A549 (cell line): Measurements from ENCODE around the gene AGAP3. TPM values are rescaled to one million over a fixed set of nuclear protein-coding genes. Genes with fewer than 3 reads are reported as not detected.

Experiments used
- ATAC-seq, 2 experiments: fragments of 200-7000 bp in 1 of 2; fragments of >200 bp in 1 of 2; cut with Nextera tagmentation in 1 of 2; cut with Tn5 transposase in 1 of 2; 3 replicates each; pipeline versions ENCODE4 v1.8.0 to v1.9.1; 2018 to 2020; ENCODE audit warnings: mild to moderate bottlenecking in 1 of 2, moderate library complexity in 1 of 2
- CTCF ChIA-PET: fragments of 300-600 bp; sonication (Branson Sonifier 250); formaldehyde crosslinking; extraction: SDS; loops from one replicate; lab custom pipeline; 2021; ENCODE audit warnings: antibody characterized with exemption, inconsistent platforms; lab: Yijun Ruan, JAX
- POLR2A ChIA-PET: fragments of 350-600 bp; formaldehyde crosslinking; extraction: SDS; loops from one replicate; lab custom pipeline; 2021; ENCODE audit warnings: antibody characterized with exemption, inconsistent platforms; lab: Yijun Ruan, JAX
- DNase-seq, 2 experiments: peaks; one replicate each; pipeline versions ENCODE4 v3.0.0 to v3.0.0-alpha.2; 2011 to 2016; ENCODE audit warnings: low read depth in 1 of 2, low spot score in 1 of 2
- FAIRE-seq: peaks from 2 replicates; lab custom pipeline; 2011; peaks lifted over from hg19 to GRCh38; lab: Jason Lieb, UNC
- H3K27ac ChIP-seq, 2 experiments: fragments of >200 bp; sonication (Bioruptor Twin); formaldehyde crosslinking; 3 replicates each; pipeline ENCODE4 v1.5.1; 2016 to 2017
- H3K4me1 ChIP-seq: fragments of >200 bp; sonication (Bioruptor Twin); formaldehyde crosslinking; 3 replicates; pipeline ENCODE4 v1.6.1; 2016
- H3K4me2 ChIP-seq: fragments of >200 bp; sonication (Bioruptor Twin); formaldehyde crosslinking; 3 replicates; pipeline ENCODE4 v1.6.1; 2016
- H3K4me3 ChIP-seq: fragments of >200 bp; sonication (Bioruptor Twin); formaldehyde crosslinking; 3 replicates; pipeline ENCODE4 v1.5.1; 2016
- H3K9me3 ChIP-seq: fragments of >200 bp; sonication (Bioruptor Twin); formaldehyde crosslinking; 3 replicates; pipeline ENCODE4 v1.6.1; 2016
- ATOH8 ChIP-seq: fragments of 250-450 bp; sonication (Bioruptor Pico); IDR thresholded peaks from 2 replicates; pipeline ENCODE4 v1.5.0; 2020; ENCODE audit warnings: low read depth, mild to moderate bottlenecking, moderate library complexity
- CBX2 ChIP-seq: fragments of 200-600 bp; sonication (generic); IDR thresholded peaks from 2 replicates; pipeline ENCODE4 v1.6.1; 2016; ENCODE audit warnings: low read depth, mild to moderate bottlenecking, borderline replicate concordance
- CHD2 ChIP-seq: fragments of 150-350 bp; IDR thresholded peaks from 2 replicates; pipeline ENCODE4 v1.6.1; 2014; ENCODE audit warnings: low read length; ENCODE audit not compliant: partially characterized antibody
- EHMT2 ChIP-seq: fragments of 200-600 bp; sonication (generic); IDR thresholded peaks from 2 replicates; pipeline ENCODE4 v1.6.1; 2016; ENCODE audit warnings: antibody characterized with exemption, low read depth, mild to moderate bottlenecking, moderate library complexity
- ELK1 ChIP-seq: fragments of 150-350 bp; IDR thresholded peaks from 2 replicates; pipeline ENCODE4 v1.6.1; 2014; ENCODE audit warnings: low read depth, mild to moderate bottlenecking, low read length
- FOXS1 ChIP-seq: fragments of 250-450 bp; sonication (Bioruptor Pico); IDR thresholded peaks from 2 replicates; pipeline ENCODE4 v1.5.0; 2020; ENCODE audit warnings: mild to moderate bottlenecking, moderate library complexity
- GATA3 ChIP-seq: IDR thresholded peaks from 2 replicates; pipeline ENCODE4 v1.6.1; 2012; ENCODE audit warnings: borderline replicate concordance
- HEYL ChIP-seq: fragments of 250-450 bp; sonication (Bioruptor Pico); IDR thresholded peaks from 2 replicates; pipeline ENCODE4 v1.8.0; 2021; ENCODE audit warnings: mild to moderate bottlenecking, moderate library complexity
- HOXB5 ChIP-seq: fragments of 250-450 bp; sonication (Bioruptor Pico); IDR thresholded peaks from 2 replicates; pipeline ENCODE4 v1.5.0; 2020; ENCODE audit warnings: mild to moderate bottlenecking, moderate library complexity
- JUN ChIP-seq, 2 experiments: fragments of >200 bp; sonication (Bioruptor Twin); formaldehyde crosslinking; IDR thresholded peaks; 2 replicates in 1 of 2; 3 replicates in 1 of 2; pipeline ENCODE4 v1.6.1; 2016 to 2017
- MAFK ChIP-seq: fragments of 450-650 bp; IDR thresholded peaks from 2 replicates; pipeline ENCODE4 v1.6.1; 2014; ENCODE audit not compliant: partially characterized antibody
- MYC ChIP-seq: IDR thresholded peaks from 2 replicates; pipeline ENCODE4 v1.6.1; 2012; ENCODE audit warnings: mild to moderate bottlenecking, inconsistent platforms, low read length, improper control_type of control experiment, borderline replicate concordance
- NFE2L2 ChIP-seq: fragments of 150-350 bp; conservative IDR thresholded peaks from 2 replicates; pipeline ENCODE4 v1.6.1; 2014; ENCODE audit warnings: low read length
- NPAS2 ChIP-seq: fragments of 250-450 bp; sonication (Bioruptor Pico); IDR thresholded peaks from 2 replicates; pipeline ENCODE4 v1.8.0; 2022; ENCODE audit warnings: mild to moderate bottlenecking, moderate library complexity, borderline replicate concordance
- NR3C1 ChIP-seq: fragments of >200 bp; sonication (Bioruptor Twin); formaldehyde crosslinking; IDR thresholded peaks from 3 replicates; pipeline ENCODE4 v1.6.1; 2017
- PBX3 ChIP-seq: IDR thresholded peaks from 2 replicates; pipeline ENCODE4 v1.6.1; 2012
- PHF8 ChIP-seq: fragments of 200-600 bp; sonication (generic); IDR thresholded peaks from 2 replicates; pipeline ENCODE4 v1.6.1; 2016; ENCODE audit warnings: low read depth, mild to moderate bottlenecking, antibody characterized with exemption, moderate library complexity, borderline replicate concordance
- RARB ChIP-seq: fragments of 250-450 bp; sonication (Bioruptor Pico); IDR thresholded peaks from 2 replicates; pipeline ENCODE4 v1.8.0; 2021; ENCODE audit warnings: mild to moderate bottlenecking, moderate library complexity
- REST ChIP-seq: fragments of 200-600 bp; sonication (generic); IDR thresholded peaks from 2 replicates; pipeline ENCODE4 v1.6.1; 2016; ENCODE audit warnings: antibody characterized with exemption, mild to moderate bottlenecking, moderate library complexity
- RFX5 ChIP-seq: fragments of 450-650 bp; IDR thresholded peaks from 2 replicates; pipeline ENCODE4 v1.7.1; 2014; ENCODE audit warnings: antibody characterized with exemption, mild to moderate bottlenecking, moderate library complexity
- RNF2 ChIP-seq: fragments of 200-600 bp; sonication (generic); IDR thresholded peaks from 2 replicates; pipeline ENCODE4 v1.6.1; 2016; ENCODE audit warnings: low read depth, mild to moderate bottlenecking, antibody characterized with exemption, moderate library complexity, borderline replicate concordance
- SMC3 ChIP-seq: fragments of >200 bp; sonication (Bioruptor Twin); formaldehyde crosslinking; IDR thresholded peaks from 3 replicates; pipeline ENCODE4 v1.6.1; 2018; ENCODE audit warnings: inconsistent platforms
- TP53 ChIP-seq: fragments of 250-450 bp; sonication (Bioruptor Pico); IDR thresholded peaks from 2 replicates; pipeline ENCODE4 v1.5.0; 2021; ENCODE audit warnings: mild to moderate bottlenecking, moderate library complexity
- ZC3H11A ChIP-seq: fragments of 450-650 bp; IDR thresholded peaks from 2 replicates; pipeline ENCODE4 v1.6.1; 2014; ENCODE audit warnings: antibody characterized with exemption, mild to moderate bottlenecking
- WGBS: methylation state at CpG from one replicate; pipeline ENCODE4 v1.1.6; 2017; ENCODE audit errors: missing lambda C conversion rate; 5-methylcytosine and 5-hydroxymethylcytosine counted together
- polyA plus RNA-seq, 4 experiments: library from polyadenylated mRNA; depleted of rRNA in 3 of 4; stranded (reverse); fragments of >200 nt; fragmentation: RNase III in 1 of 4; extraction: RNeasy Plus Mini Kit Qiagen cat#74134 plus additional on column Dnase treatment in 1 of 4; gene quantifications; 2 replicates in 3 of 4; 3 replicates in 1 of 4; pipeline ENCODE4 v1.2.3, GENCODE V29; 2011 to 2017

The AGAP3 gene
- polyA plus RNA-seq, 2 of the 4 experiments (the other 2 are of a cell fraction): 33.8 to 45.9 TPM

- TF ChIP-seq REST: no peak
- no peak for TF ChIP-seq ZC3H11A
- no peak for TF ChIP-seq TP53 (CRISPR knock-in tag)
- no peak for TF ChIP-seq NR3C1
- no peak for TF ChIP-seq RARB (CRISPR knock-in tag)
- no peak for TF ChIP-seq HOXB5
- TF ChIP-seq MAFK: no peak
These were observed 39.7 kb downstream of the AGAP3 start (continued) for GRCh38 chr7:151125846-151126481.

- Histone ChIP-seq H3K9me3 (no peaks in the 10 kb centered on the region), H3K4me2 (no peak overlapping the region), H3K27ac (no peak overlapping the region), H3K4me1 (no peaks in the 10 kb centered on the region), H3K4me3 (no peak overlapping the region)
- CTCF ChIA-PET: interaction anchor here (1.1 to 5.0 kb wide), 4 partner anchors 23 to 176 kb away, joined by 3 to 63 read pairs (median 4); partner anchors contain the start of gene GBX1
- no peak for TF ChIP-seq NPAS2 (CRISPR knock-in tag)
- no peak for TF ChIP-seq PHF8
- TF ChIP-seq TP53 (CRISPR knock-in tag): no peak
- TF ChIP-seq MYC: no peak
- no peak for TF ChIP-seq GATA3
- TF ChIP-seq ELK1: no peak
- TF ChIP-seq NFE2L2: no peak
- TF ChIP-seq PBX3: no peak
- TF ChIP-seq EHMT2: no peak
- no peak for TF ChIP-seq RFX5
- no peak for TF ChIP-seq RNF2
- no peak for TF ChIP-seq SMC3
- no peak for TF ChIP-seq CHD2
- no peak for TF ChIP-seq JUN (IDR thresholded peaks at IDR 0.05)
- no peak for TF ChIP-seq CBX2
- no peak for TF ChIP-seq FOXS1 (CRISPR knock-in tag)
- no peak for TF ChIP-seq HEYL (CRISPR knock-in tag)
- no peak for TF ChIP-seq ATOH8 (CRISPR knock-in tag)
- POLR2A ChIA-PET: no interaction called here
- FAIRE-seq (no peak), DNase-seq (no peak), ATAC-seq (no peak)
- WGBS: 83% methylated on average over 11 of the region's 19 CpGs
These were observed 40.3 kb downstream of the AGAP3 start for GRCh38 chr7:151126491-151127137.
